ENCODE measurements around the gene ODAPH. TPM values are rescaled to one million over a fixed set of nuclear protein-coding genes. Genes with fewer than 3 reads are reported as not detected.

The ODAPH gene
- total RNA-seq, 1 donor from 2014 or later = not detected

Other genes starting within 250 kb of the ODAPH start
- gene RCHY1, start 41.7 kb upstream of the ODAPH start, total RNA-seq = 50.5 TPM
- 22.2 TPM for gene THAP6, start 41.6 kb upstream of the ODAPH start, total RNA-seq
- gene CDKL2, start 74.5 kb downstream of the ODAPH start, total RNA-seq = 0.64 TPM
- 74.1 TPM for gene G3BP2, start 117.3 kb downstream of the ODAPH start, total RNA-seq
- 96.8 TPM for gene USO1, start 168.5 kb downstream of the ODAPH start, total RNA-seq

Measured in left ventricle myocardium superior (tissue), 1 donor.